ENCODE measurements around the gene SETD7. TPM values are rescaled to one million over a fixed set of nuclear protein-coding genes. Genes with fewer than 3 reads are reported as not detected.

SETD7 gene
- total and polyA plus RNA-seq, 2 of the 4 experiments (the other 2 are of a cell fraction), result 17.0 to 46.6 TPM

DNA sequence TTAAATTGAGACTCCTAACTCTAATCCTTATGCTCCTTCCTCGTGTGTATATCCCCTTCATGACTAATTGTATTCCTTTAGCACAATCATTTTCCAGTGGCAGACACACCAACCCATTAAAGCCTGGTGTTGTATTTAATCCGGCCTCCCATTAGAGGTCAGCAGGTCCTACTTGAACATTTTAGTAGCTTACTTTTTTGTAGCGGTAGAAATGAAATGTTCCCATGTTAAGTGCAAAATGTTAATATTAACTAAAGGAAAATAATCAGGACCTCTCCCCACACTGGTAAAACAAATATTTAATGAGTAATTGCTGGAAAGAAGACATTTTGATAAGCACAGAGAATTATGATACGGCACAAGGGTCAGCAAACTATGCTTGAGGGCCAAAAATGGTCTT is 98.7 kb downstream of the SETD7 start:
- no peak overlapping the region for H3K14ac ChIP-seq (replicated peaks; ENCODE audit: low read depth, low read length)
- DNase-seq (no peak), ATAC-seq (ENCODE audit: low read depth) (no peak)
- no TSS peak for BruUV-seq (replicated peaks)
- no peak overlapping the region for H3K4me2 ChIP-seq (ENCODE audit: low read depth, low read length)
- H3K9me1 ChIP-seq (ENCODE audit: insufficient read depth, low read length), result peaks cover 4% of the 10 kb centered on the region; the same call in 1 of the 2 replicates
- intact Hi-C loops (cut with micrococcal nuclease), result no loop called here
- no peak overlapping the region for H3K23ac ChIP-seq (ENCODE audit: low read depth, low read length)
- H3K79me1 ChIP-seq (ENCODE audit: low read depth in 1 of 2, low read length in 2 of 2), result peaks cover 35 to 66% of the 10 kb centered on the region in 2 experiments
- CTCF ChIA-PET, result interaction anchor here (0.8 to 1.2 kb wide), 2 partner anchors 9 to 88 kb away, joined by 3 read pairs; no protein-coding TSS in a partner anchor
- H2AK9ac ChIP-seq (replicated peaks; ENCODE audit: low read depth, low read length, poor library complexity), result no peak overlapping the region
- H2BK120ac ChIP-seq (ENCODE audit: low read depth, low read length), result no peak overlapping the region
- H3K27me3 ChIP-seq (ENCODE audit: control insufficient read depth, insufficient read depth, low read length), result no peaks in the 10 kb centered on the region
- H2AFZ ChIP-seq (replicated peaks; ENCODE audit: low read length, poor library complexity), result no peak overlapping the region
- no peak overlapping the region for H3K27ac ChIP-seq (ENCODE audit: insufficient read depth, low read length)
- 55% methylated on average over 2 of the region's 4 CpGs; no CpG with 5 or more reads in 1 of the 2 experiments for WGBS, 2 experiments (ENCODE audit: extremely low coverage in 2 of 2, insufficient read length in 1 of 2)
- no peak overlapping the region for H3K18ac ChIP-seq (ENCODE audit: low read depth, low read length)
- H2BK20ac ChIP-seq (ENCODE audit: low read depth, low read length), result no peak overlapping the region
- dilution Hi-C loops (cut with HindIII; ENCODE audit: low sequenced_read_pairs, unreplicated experiment), result no loop called here
- no peak overlapping the region for H2BK15ac ChIP-seq (ENCODE audit: low read depth, low read length)
- no peaks in the 10 kb centered on the region for H3K9me3 ChIP-seq (ENCODE audit: control insufficient read depth, insufficient read depth, low read length)
- in situ Hi-C loops (cut with MboI; ENCODE audit: low sequenced_read_pairs), result no loop called here
- H3K4me1 ChIP-seq (ENCODE audit: control insufficient read depth, insufficient read depth, low read length), result peaks cover 3% of the 10 kb centered on the region
- no peak overlapping the region for H4K91ac ChIP-seq (ENCODE audit: insufficient read depth, low read depth, low read length)
- no peak overlapping the region for H4K5ac ChIP-seq (ENCODE audit: low read depth, low read length)
- no peak overlapping the region for H4K8ac ChIP-seq (ENCODE audit: low read depth in 2 of 2, low read length in 2 of 2)
- H3K4ac ChIP-seq (ENCODE audit: low read depth, low read length), result no peak overlapping the region
- TF ChIP-seq, protein P1, sequence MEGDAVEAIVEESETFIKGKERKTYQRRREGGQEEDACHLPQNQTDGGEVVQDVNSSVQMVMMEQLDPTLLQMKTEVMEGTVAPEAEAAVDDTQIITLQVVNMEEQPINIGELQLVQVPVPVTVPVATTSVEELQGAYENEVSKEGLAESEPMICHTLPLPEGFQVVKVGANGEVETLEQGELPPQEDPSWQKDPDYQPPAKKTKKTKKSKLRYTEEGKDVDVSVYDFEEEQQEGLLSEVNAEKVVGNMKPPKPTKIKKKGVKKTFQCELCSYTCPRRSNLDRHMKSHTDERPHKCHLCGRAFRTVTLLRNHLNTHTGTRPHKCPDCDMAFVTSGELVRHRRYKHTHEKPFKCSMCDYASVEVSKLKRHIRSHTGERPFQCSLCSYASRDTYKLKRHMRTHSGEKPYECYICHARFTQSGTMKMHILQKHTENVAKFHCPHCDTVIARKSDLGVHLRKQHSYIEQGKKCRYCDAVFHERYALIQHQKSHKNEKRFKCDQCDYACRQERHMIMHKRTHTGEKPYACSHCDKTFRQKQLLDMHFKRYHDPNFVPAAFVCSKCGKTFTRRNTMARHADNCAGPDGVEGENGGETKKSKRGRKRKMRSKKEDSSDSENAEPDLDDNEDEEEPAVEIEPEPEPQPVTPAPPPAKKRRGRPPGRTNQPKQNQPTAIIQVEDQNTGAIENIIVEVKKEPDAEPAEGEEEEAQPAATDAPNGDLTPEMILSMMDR (conservative IDR thresholded peaks at IDR 0.05; ENCODE audit: low read depth, low read length), result no peak
- TF ChIP-seq NFE2L2 (IDR thresholded peaks at IDR 0.05; ENCODE audit: low read depth, low read length) (no peak), RFX5 (IDR thresholded peaks at IDR 0.05; ENCODE audit: low read depth, low read length) (no peak), MAFK (IDR thresholded peaks at IDR 0.05; ENCODE audit: low read depth, low read length) (no peak), POLR2A (IDR thresholded peaks at IDR 0.05; ENCODE audit: low read depth, low read length) (no peak)
- TF ChIP-seq, protein P2, sequence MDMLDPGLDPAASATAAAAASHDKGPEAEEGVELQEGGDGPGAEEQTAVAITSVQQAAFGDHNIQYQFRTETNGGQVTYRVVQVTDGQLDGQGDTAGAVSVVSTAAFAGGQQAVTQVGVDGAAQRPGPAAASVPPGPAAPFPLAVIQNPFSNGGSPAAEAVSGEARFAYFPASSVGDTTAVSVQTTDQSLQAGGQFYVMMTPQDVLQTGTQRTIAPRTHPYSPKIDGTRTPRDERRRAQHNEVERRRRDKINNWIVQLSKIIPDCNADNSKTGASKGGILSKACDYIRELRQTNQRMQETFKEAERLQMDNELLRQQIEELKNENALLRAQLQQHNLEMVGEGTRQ (IDR thresholded peaks at IDR 0.05; ENCODE audit: low read depth, low read length), result no peak
- POLR2A ChIA-PET (ENCODE audit: unreplicated experiment), result no interaction called here
- H4K20me1 ChIP-seq (ENCODE audit: insufficient read depth, low read length), result peaks cover 6% of the 10 kb centered on the region; the same call in 1 of the 2 replicates
- no peak overlapping the region for H2AK5ac ChIP-seq (ENCODE audit: low read depth, low read length)
- H3K4me3 ChIP-seq (ENCODE audit: insufficient read depth, low read depth, low read length), result no peak overlapping the region
- no peak overlapping the region for H2BK5ac ChIP-seq (ENCODE audit: low read depth, low read length, poor library complexity, severe bottlenecking)
- H3K9ac ChIP-seq (ENCODE audit: low read depth, low read length), result no peak overlapping the region
- no peaks in the 10 kb centered on the region for H3K36me3 ChIP-seq (ENCODE audit: control insufficient read depth, insufficient read depth, low read length)
- no peak overlapping the region for H3K56ac ChIP-seq (ENCODE audit: extremely low read depth, insufficient read depth, low read length)
